GM23248 (cell line): ENCODE data around the gene RBM3.

Experiments
- EZH2 ChIP-seq: fragments of 200-600 bp; sonication (generic); IDR thresholded peaks from 2 replicates; pipeline ENCODE4 v1.6.1; 2018; ENCODE audit warnings: antibody characterized with exemption, mild to moderate bottlenecking; ENCODE audit not compliant: insufficient read depth, poor library complexity, severe bottlenecking
- EZH2phosphoT487 ChIP-seq: fragments of 200-600 bp; sonication (generic); IDR thresholded peaks from 2 replicates; pipeline ENCODE4 v1.6.1; 2018; ENCODE audit warnings: antibody characterized with exemption, moderate library complexity, mild to moderate bottlenecking, low read depth; ENCODE audit not compliant: insufficient read depth

GRCh38 chrX:48532161-48532560, 42.1 kb upstream of the RBM3 start:
- TF ChIP-seq EZH2 (no peak), EZH2phosphoT487 (no peak)
